ENCODE measurements around the gene WASL. TPM values are rescaled to one million over a fixed set of nuclear protein-coding genes. Genes with fewer than 3 reads are reported as not detected.

The WASL gene
- total and polyA plus RNA-seq, 7 donors = 32.4 to 80.5 (median 43.4) TPM

DNA sequence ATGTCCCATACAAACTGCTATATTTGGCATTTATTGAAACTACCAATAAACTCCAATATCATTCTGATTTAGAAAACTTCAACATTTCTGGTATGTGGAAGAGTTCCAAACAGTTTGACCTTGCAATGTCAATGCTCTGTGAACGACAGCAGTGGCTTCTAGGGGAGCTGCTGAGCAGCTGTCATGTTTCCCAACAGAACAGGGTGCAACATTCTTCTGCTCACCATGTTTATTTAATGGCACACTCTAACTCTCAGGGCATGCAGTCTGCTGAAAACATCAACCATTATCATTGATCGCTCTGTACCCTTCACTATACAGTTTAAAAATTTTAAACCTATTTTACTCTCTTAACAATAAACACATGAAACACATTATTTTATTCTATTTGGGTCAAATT lies 67.2 kb downstream of the WASL start:
- WGBS, 2 donors = 63 to 77% methylated on average over 2 of the region's 2 CpGs
- no peak for DNase-seq
- intact Hi-C loops (cut with DNase I) = no loop called here
- Histone ChIP-seq H3K4me1 (peaks cover 0 to 4% (median under 1%) of the 10 kb centered on the region in 4 donors), H3K9me3 (no peaks in the 10 kb centered on the region), H3K27ac (no peak overlapping the region), H3K36me3 (peaks cover 0 to 45% (median 0%) of the 10 kb centered on the region in 4 donors), H3K27me3 (no peaks in the 10 kb centered on the region), H3K4me3 (no peak overlapping the region)
- TF ChIP-seq POLR2A (IDR thresholded peaks at IDR 0.05) = no peak
- TF ChIP-seq EP300 (IDR thresholded peaks at IDR 0.05) = no peak
- TF ChIP-seq, protein P1, sequence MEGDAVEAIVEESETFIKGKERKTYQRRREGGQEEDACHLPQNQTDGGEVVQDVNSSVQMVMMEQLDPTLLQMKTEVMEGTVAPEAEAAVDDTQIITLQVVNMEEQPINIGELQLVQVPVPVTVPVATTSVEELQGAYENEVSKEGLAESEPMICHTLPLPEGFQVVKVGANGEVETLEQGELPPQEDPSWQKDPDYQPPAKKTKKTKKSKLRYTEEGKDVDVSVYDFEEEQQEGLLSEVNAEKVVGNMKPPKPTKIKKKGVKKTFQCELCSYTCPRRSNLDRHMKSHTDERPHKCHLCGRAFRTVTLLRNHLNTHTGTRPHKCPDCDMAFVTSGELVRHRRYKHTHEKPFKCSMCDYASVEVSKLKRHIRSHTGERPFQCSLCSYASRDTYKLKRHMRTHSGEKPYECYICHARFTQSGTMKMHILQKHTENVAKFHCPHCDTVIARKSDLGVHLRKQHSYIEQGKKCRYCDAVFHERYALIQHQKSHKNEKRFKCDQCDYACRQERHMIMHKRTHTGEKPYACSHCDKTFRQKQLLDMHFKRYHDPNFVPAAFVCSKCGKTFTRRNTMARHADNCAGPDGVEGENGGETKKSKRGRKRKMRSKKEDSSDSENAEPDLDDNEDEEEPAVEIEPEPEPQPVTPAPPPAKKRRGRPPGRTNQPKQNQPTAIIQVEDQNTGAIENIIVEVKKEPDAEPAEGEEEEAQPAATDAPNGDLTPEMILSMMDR (IDR thresholded peaks at IDR 0.05) = no peak
- TF ChIP-seq POLR2AphosphoS5 (IDR thresholded peaks at IDR 0.05) = no peak

DNA sequence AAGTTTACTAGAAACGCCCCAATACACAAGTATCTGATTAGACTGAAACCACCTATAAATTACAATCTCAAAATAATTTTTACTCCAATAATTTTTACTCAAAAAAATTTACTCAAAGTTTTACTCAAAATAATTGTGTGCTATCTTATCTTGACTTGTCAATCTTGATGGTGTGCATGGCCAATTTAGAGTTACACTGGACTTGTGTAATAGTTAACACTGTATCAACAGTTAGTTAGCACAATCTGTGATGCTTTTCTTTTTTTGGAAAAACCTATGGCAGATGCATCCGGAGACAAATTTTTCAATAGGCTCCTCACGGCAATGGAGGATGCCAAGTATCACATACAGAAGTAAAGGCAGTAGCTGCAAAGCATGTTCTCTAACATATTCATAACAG lies 68.2 kb downstream of the WASL start:
- Histone ChIP-seq H3K4me1 (peaks cover 0 to 13% (median 5%) of the 10 kb centered on the region in 4 donors), H3K27me3 (no peaks in the 10 kb centered on the region), H3K36me3 (peaks cover 0 to 41% (median 0%) of the 10 kb centered on the region in 4 donors), H3K4me3 (no peak overlapping the region), H3K27ac (no peak overlapping the region), H3K9me3 (no peaks in the 10 kb centered on the region)
- no peak for DNase-seq
- 92 to 97% methylated on average over 3 of the region's 3 CpGs for WGBS, 2 donors
- TF ChIP-seq EP300 (IDR thresholded peaks at IDR 0.05) (no peak), POLR2AphosphoS5 (IDR thresholded peaks at IDR 0.05) (no peak), POLR2A (IDR thresholded peaks at IDR 0.05) (no peak)
- TF ChIP-seq, protein P1 (IDR thresholded peaks at IDR 0.05) = no peak
- intact Hi-C loops (cut with DNase I) = no loop called here

DNA sequence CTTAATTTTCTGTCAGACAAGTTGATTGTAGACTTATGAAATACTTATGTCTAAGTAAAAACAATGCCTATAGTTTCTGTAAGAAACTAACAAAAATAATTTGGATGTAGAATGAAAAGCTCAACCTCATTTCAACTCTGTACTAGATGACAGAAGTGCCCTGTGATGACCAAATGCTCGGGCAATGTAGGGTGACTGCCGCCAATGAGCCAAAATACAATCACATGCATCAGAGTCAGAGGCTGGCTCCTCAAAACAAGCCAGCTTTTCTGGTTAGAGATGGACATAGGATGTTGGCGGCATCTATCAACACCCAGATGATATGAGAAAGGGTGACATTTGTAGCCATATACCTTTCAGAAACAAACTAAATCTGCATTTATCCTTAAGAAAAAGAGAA lies 69.2 kb downstream of the WASL start:
- intact Hi-C loops (cut with DNase I) = no loop called here
- H3K4me1 ChIP-seq = peaks cover 0 to 22% (median 13%) of the 10 kb centered on the region in 4 donors
- no peak overlapping the region for H3K4me3 ChIP-seq
- 98% methylated on average over 3 of the region's 3 CpGs for WGBS, 2 donors
- H3K27me3 ChIP-seq = no peaks in the 10 kb centered on the region
- peaks cover 0 to 35% (median 0%) of the 10 kb centered on the region in 4 donors for H3K36me3 ChIP-seq
- no peaks in the 10 kb centered on the region for H3K9me3 ChIP-seq
- no peak overlapping the region for H3K27ac ChIP-seq
- TF ChIP-seq POLR2AphosphoS5 (IDR thresholded peaks at IDR 0.05) = no peak
- no peak for TF ChIP-seq POLR2A (IDR thresholded peaks at IDR 0.05)
- TF ChIP-seq, protein P1 (IDR thresholded peaks at IDR 0.05) = no peak
- no peak for TF ChIP-seq EP300 (IDR thresholded peaks at IDR 0.05)
- DNase-seq = no peak

DNA sequence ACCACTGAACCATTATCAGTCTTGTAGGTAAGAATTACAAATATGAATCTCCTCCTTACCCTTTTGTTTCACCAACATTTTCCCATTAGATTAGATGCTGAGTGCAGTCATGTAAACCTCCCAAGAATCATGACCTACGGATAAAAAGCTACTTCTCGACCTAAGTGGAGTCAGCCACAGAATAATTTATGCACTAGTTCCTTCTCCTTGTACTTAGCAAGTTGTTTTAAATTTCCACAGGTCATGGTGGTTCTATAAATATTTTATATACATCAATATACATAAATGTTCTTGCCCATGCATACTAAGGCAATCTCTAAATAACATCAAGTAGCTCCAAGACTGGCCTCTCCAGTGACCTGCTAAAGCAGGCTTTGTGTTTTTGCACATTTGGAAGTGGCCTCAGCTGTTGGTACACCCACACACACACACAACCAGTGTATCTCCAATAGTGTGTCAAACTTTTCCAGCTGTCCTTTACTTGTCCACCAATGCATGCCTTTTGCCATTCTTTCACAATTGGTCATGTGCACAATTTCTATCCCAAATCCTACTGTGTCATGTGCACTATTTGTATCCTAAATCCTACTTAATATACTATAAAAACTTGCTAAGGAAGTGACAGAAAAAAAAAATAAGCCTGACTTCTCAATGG lies 71.6 kb downstream of the WASL start:
- 82 to 92% methylated on average over 2 of the region's 2 CpGs for WGBS, 2 donors
- H3K9me3 ChIP-seq = no peaks in the 10 kb centered on the region
- H3K4me3 ChIP-seq = no peak overlapping the region
- intact Hi-C loops (cut with DNase I) = no loop called here
- no peak for TF ChIP-seq EP300 (IDR thresholded peaks at IDR 0.05)
- TF ChIP-seq POLR2A (IDR thresholded peaks at IDR 0.05) = no peak
- H3K27ac ChIP-seq = no peak overlapping the region
- no peaks in the 10 kb centered on the region for H3K27me3 ChIP-seq
- peaks cover 0 to 17% (median 0%) of the 10 kb centered on the region in 4 donors for H3K36me3 ChIP-seq
- no peak for DNase-seq
- H3K4me1 ChIP-seq = peaks cover 0 to 33% (median 18%) of the 10 kb centered on the region in 4 donors

DNA sequence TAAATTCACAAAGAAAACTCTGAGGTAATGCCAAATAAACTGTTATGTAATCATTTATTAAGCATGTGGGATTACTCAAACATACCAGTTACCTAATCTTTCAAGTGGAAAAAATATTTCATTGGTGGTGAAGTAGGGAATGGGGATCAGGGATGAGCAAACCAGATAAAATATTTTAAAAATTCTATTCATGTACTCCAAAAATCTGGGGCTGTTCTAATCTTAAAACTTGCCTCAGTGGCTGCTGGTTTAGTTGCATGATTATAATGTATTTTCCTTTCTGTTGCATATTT lies 73.7 kb downstream of the WASL start:
- Histone ChIP-seq H3K27me3 (no peaks in the 10 kb centered on the region), H3K9me3 (no peaks in the 10 kb centered on the region), H3K36me3 (peaks cover 0 to 5% (median 0%) of the 10 kb centered on the region in 4 donors), H3K4me3 (no peak overlapping the region), H3K4me1 (peaks cover 0 to 33% (median 18%) of the 10 kb centered on the region in 4 donors), H3K27ac (peak overlapping the region in 2 of 4 donors; percentile 8 to 11)
- TF ChIP-seq POLR2AphosphoS5 (IDR thresholded peaks at IDR 0.05) (peak in 3 of 4 donors; percentile 10 to 55 (median 43)), EP300 (IDR thresholded peaks at IDR 0.05) (peak in 1 of 4 donors; percentile 14), POLR2A (IDR thresholded peaks at IDR 0.05) (no peak)
- intact Hi-C loops (cut with DNase I) = no loop called here
- no peak for DNase-seq
